Measurements from ENCODE around the gene KIF1C.
"Not testable (repeated sequence)": the region's sequence is repeated elsewhere in the genome, so short reads cannot be mapped to it uniquely, and the experiment has no call there.

KIF1C gene

DNA sequence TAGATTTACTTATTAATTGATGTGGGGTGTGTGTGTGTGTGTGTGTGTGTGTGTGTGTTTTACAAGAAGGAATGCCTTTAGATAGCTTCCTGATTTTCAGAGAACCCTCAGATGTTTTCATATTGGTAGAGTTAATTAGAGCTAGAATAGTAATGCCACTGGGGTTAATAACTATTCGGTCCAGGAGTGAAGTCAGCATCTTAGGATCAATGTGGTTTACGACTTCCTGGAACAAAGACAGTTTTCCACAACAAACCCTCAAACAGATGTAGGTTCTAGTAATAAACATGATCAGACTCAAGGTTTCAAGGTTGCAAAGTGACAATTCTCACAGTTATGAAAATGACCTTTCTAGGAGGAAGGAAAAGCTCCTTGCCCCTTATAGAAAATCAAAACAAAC is 49.7 kb downstream of the KIF1C start:
- DNase-seq, result no peak

- DNase-seq, result peak; percentile 66
Measured at GRCh38 chr17:5049314-5049841, 51.6 kb downstream of the KIF1C start.

- no peak for DNase-seq
Measured at GRCh38 chr17:5050278-5050677, 52.5 kb downstream of the KIF1C start.

DNA sequence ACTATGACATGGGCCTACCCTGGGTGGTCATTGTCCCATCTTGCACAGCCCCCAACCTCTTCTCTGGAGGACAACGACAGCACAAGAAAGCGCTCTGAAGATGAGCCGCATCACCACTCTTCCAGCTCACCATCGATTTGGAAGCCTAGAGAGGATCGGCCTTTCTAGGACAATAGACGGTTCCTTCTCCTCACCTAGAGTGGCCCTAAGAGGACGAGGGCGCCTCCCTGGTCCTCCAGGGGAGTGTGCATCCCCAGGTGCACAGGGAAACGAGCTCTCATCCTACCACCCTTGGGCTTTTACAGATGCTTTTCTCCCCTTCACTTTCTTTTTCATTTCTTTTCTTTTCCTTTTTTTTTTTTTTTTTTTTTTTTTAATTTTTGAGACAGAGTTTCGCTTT is 57.8 kb downstream of the KIF1C start:
- no peak for DNase-seq

DNA sequence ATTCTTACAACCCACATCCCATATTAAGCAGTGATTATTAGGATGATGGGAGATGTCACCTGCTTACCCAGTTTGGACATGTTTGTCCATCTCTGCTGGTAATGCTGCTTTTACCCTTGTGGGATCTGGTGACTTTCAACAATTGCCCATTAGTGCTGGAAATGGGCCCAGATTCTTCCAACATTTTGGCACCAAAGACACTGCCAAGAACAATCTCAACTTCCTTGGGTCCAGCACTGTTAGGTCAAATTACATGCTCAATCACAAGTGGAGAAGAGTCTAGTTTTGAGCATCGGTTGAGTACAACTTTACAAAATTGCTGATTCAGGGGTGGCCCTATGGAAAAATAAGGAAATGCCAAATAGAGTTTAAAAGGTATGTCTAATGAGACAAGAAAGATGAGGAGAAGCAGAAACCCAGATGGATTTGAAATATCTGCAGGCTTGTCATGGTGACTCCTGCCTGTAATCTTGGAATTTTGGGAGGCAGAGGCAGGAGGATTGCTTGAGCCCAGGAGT is 67.5 kb downstream of the KIF1C start:
- DNase-seq, result no peak

DNA sequence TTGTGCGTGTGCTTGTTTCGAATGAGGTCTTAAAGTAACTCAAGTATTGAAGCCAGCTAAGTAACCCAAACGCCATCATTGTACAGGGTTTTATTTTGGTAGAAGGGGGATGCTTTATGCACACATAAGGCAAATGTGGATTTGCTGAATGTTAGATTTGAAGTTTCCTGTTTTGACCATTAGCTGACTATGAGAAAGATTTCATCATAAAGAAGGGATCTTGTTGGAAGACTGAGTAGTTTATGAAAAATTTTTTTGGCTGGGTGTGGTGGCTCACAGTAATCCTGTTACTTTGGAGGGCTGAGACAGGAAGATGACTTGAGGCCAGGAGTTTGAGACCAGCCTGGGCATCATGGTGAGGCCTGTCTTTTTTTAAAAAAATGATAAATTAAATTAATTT is 70.5 kb downstream of the KIF1C start:
- DNase-seq, result no peak

GRCh38 chr17:5069724-5070123 is 72.0 kb downstream of the KIF1C start:
- no peak for DNase-seq

DNA sequence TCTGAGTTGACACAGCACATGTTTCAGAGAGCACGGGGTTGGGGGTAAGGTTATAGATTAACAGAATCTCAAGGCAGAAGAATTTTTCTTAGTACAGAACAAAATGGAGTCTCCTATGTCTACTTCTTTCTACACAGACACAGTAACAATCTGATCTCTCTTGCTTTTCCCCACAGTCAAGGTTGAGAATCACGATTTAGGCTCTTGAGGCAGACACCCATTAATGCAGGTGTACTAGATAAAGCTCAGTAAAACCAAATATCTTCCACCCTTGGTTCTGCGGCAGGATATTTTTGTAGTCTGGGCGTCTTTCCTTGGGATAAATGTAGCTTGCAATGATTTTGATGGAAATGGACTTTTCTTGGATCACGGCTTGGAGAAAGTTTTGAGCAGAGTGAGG is 77.7 kb downstream of the KIF1C start:
- not testable (repeated sequence) for DNase-seq

GRCh38 chr17:5077275-5077674 is 79.5 kb downstream of the KIF1C start:
- DNase-seq, result not testable (repeated sequence)

DNA sequence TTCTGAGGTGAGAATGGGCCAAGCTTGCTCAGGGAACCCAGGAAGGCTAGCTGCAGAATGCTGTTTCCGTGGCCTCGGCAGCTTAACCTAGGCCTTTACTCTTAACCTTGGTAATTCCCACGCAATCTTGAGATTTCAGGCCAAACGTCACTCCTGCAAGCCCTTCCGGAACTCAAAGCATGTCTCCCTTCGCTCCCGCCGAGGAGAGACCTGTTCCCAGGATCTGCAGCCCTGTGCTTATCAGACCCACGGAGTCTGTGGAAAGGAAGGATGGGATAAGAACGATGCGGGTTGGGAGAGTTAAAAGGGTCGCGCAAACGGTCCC is 80.0 kb downstream of the KIF1C start:
- DNase-seq, result no peak

Measured in islet precursor cell (in vitro differentiated cells).